GM19463 (cell line): ENCODE results near the gene SPSB4.

ENCODE experiments used
- ATAC-seq: cut with Tn5 transposase; IDR thresholded peaks from one replicate; pipeline ENCODE4 v1.9.1; 2021; ENCODE audit warnings: mild to moderate bottlenecking, moderate library complexity; ENCODE audit not compliant: unreplicated experiment

SPSB4 gene

GRCh38 chr3:141150081-141150830, 99.1 kb downstream of the SPSB4 start:
- ATAC-seq, result no peak

GRCh38 chr3:141150931-141151330, 99.8 kb downstream of the SPSB4 start:
- no peak for ATAC-seq

GRCh38 chr3:141151439-141151838, 100.3 kb downstream of the SPSB4 start:
- ATAC-seq, result no peak

GRCh38 chr3:141152130-141152529, 101.0 kb downstream of the SPSB4 start:
- no peak for ATAC-seq

- no peak for ATAC-seq
Measured at GRCh38 chr3:141152801-141153678, 101.9 kb downstream of the SPSB4 start.

- ATAC-seq, result no peak
Measured at GRCh38 chr3:141153679-141153966, 102.5 kb downstream of the SPSB4 start.

- ATAC-seq, result no peak
Measured at GRCh38 chr3:141164852-141165251, 113.7 kb downstream of the SPSB4 start.

- no peak for ATAC-seq
Measured at GRCh38 chr3:141167681-141168080, 116.5 kb downstream of the SPSB4 start.

GRCh38 chr3:141170678-141171295, 119.6 kb downstream of the SPSB4 start:
- no peak for ATAC-seq

GRCh38 chr3:141174674-141175073, 123.5 kb downstream of the SPSB4 start:
- ATAC-seq, result no peak

- ATAC-seq, result no peak
Measured at GRCh38 chr3:141176775-141177174, 125.6 kb downstream of the SPSB4 start.

- no peak for ATAC-seq
Measured at GRCh38 chr3:141178026-141178425, 126.9 kb downstream of the SPSB4 start.

GRCh38 chr3:141178551-141178950, 127.4 kb downstream of the SPSB4 start:
- no peak for ATAC-seq

GRCh38 chr3:141179983-141180382, 128.8 kb downstream of the SPSB4 start:
- no peak for ATAC-seq

- no peak for ATAC-seq
Measured at GRCh38 chr3:141181196-141181595, 130.0 kb downstream of the SPSB4 start.

GRCh38 chr3:141181819-141182218, 130.7 kb downstream of the SPSB4 start:
- ATAC-seq, result no peak

- ATAC-seq, result no peak
Measured at GRCh38 chr3:141183606-141184005, 132.5 kb downstream of the SPSB4 start.

- ATAC-seq, result no peak
Measured at GRCh38 chr3:141184430-141184829, 133.3 kb downstream of the SPSB4 start.

- ATAC-seq, result no peak
Measured at GRCh38 chr3:141191097-141191749, 140.1 kb downstream of the SPSB4 start.

GRCh38 chr3:141192345-141192744, 141.2 kb downstream of the SPSB4 start:
- peak; percentile 100 for ATAC-seq

GRCh38 chr3:141193066-141193830, 142.1 kb downstream of the SPSB4 start:
- ATAC-seq, result no peak
